ENCODE measurements around the gene CYP2J2.

Gene CYP2J2

DNA sequence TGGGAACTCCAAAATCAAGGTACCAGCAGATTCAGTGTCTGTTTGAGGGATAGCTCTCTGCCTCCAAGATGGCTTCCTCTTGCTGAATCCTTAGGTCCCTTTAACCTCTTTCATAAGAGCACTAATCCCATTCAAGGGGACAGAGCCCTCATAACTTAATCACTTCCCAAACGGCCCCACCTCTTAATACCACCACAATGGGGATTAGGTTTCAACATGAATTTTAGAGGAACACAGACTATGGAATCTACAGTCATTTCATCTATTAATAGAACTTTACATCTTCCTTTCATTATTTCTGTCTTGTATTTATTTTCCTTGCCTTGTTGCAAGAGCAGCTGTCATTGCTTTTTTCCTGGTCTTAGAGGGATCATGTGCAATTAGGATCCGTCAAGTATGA is 81.5 kb downstream of the CYP2J2 start:
- ChIA-PET POLR2A (no interaction called here), CTCF (interaction anchor here (0.6 to 0.8 kb wide), 3 partner anchors 11 to 126 kb away, joined by 3 read pairs; no protein-coding TSS in a partner anchor)

More for the DNA sequence above, 81.5 kb downstream of the CYP2J2 start:
- Histone ChIP-seq H3K4me3 (ENCODE audit: low read depth, low read length) (no peak overlapping the region), H3K9me3 (ENCODE audit: control insufficient read depth, insufficient read depth, low read depth, low read length) (no peaks in the 10 kb centered on the region), H3K27ac (ENCODE audit: extremely low read depth, low read depth, low read length) (no peak overlapping the region), H3K4me1 (ENCODE audit: control insufficient read depth, insufficient read depth, low read length) (no peaks in the 10 kb centered on the region), H3K36me3 (ENCODE audit: control insufficient read depth in 2 of 2, insufficient read depth in 1 of 2, low read length in 2 of 2) (peaks cover 57 to 60% of the 10 kb centered on the region in 2 experiments; a peak in 2 of 3 replicates)
- TF ChIP-seq, protein P1, sequence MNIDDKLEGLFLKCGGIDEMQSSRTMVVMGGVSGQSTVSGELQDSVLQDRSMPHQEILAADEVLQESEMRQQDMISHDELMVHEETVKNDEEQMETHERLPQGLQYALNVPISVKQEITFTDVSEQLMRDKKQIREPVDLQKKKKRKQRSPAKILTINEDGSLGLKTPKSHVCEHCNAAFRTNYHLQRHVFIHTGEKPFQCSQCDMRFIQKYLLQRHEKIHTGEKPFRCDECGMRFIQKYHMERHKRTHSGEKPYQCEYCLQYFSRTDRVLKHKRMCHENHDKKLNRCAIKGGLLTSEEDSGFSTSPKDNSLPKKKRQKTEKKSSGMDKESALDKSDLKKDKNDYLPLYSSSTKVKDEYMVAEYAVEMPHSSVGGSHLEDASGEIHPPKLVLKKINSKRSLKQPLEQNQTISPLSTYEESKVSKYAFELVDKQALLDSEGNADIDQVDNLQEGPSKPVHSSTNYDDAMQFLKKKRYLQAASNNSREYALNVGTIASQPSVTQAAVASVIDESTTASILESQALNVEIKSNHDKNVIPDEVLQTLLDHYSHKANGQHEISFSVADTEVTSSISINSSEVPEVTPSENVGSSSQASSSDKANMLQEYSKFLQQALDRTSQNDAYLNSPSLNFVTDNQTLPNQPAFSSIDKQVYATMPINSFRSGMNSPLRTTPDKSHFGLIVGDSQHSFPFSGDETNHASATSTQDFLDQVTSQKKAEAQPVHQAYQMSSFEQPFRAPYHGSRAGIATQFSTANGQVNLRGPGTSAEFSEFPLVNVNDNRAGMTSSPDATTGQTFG (tag by site-specific recombination; IDR thresholded peaks at IDR 0.05; ENCODE audit: borderline replicate concordance): no peak
- TF ChIP-seq KLF9 (tag by site-specific recombination; IDR thresholded peaks at IDR 0.05; ENCODE audit: low read depth) (no peak), KLF10 (tag by site-specific recombination; IDR thresholded peaks at IDR 0.05) (no peak), ZNF654 (tag by site-specific recombination; IDR thresholded peaks at IDR 0.05; ENCODE audit: low read depth) (no peak), MEIS1 (CRISPR knock-in tag; IDR thresholded peaks at IDR 0.05; ENCODE audit: borderline replicate concordance) (no peak), KLF1 (tag by site-specific recombination; IDR thresholded peaks at IDR 0.05) (no peak), ZNF155 (tag by site-specific recombination; IDR thresholded peaks at IDR 0.05) (no peak), ZFP41 (tag by site-specific recombination; IDR thresholded peaks at IDR 0.05; ENCODE audit: borderline replicate concordance) (no peak), ZNF394 (tag by site-specific recombination; IDR thresholded peaks at IDR 0.05; ENCODE audit: borderline replicate concordance) (no peak)
- TF ChIP-seq, protein P2, sequence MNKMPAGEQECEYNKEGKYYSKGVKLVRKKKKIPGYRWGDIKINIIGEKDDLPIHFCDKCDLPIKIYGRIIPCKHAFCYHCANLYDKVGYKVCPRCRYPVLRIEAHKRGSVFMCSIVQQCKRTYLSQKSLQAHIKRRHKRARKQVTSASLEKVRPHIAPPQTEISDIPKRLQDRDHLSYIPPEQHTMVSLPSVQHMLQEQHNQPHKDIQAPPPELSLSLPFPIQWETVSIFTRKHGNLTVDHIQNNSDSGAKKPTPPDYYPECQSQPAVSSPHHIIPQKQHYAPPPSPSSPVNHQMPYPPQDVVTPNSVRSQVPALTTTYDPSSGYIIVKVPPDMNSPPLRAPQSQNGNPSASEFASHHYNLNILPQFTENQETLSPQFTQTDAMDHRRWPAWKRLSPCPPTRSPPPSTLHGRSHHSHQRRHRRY (tag by site-specific recombination; IDR thresholded peaks at IDR 0.05): no peak
- TF ChIP-seq, protein P3, sequence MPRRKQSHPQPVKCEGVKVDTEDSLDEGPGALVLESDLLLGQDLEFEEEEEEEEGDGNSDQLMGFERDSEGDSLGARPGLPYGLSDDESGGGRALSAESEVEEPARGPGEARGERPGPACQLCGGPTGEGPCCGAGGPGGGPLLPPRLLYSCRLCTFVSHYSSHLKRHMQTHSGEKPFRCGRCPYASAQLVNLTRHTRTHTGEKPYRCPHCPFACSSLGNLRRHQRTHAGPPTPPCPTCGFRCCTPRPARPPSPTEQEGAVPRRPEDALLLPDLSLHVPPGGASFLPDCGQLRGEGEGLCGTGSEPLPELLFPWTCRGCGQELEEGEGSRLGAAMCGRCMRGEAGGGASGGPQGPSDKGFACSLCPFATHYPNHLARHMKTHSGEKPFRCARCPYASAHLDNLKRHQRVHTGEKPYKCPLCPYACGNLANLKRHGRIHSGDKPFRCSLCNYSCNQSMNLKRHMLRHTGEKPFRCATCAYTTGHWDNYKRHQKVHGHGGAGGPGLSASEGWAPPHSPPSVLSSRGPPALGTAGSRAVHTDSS (tag by site-specific recombination; IDR thresholded peaks at IDR 0.05): no peak

Data from HEK293 (cell line).